LNCAP (cell line): Measurements from ENCODE around the gene SEPTIN6.

Experiments
- CTCF ChIP-seq: fragments of 450-650 bp; IDR thresholded peaks from 2 replicates; pipeline ENCODE4 v1.5.1; 2017; ENCODE audit warnings: mild to moderate bottlenecking

Gene SEPTIN6

GRCh38 chrX:119726900-119727555, 34.1 kb upstream of the SEPTIN6 start:
- no peak for TF ChIP-seq CTCF

GRCh38 chrX:119721926-119722325, 29.0 kb upstream of the SEPTIN6 start:
- TF ChIP-seq CTCF: no peak

GRCh38 chrX:119721487-119721886, 28.5 kb upstream of the SEPTIN6 start:
- no peak for TF ChIP-seq CTCF

GRCh38 chrX:119709630-119710029, 16.7 kb upstream of the SEPTIN6 start:
- no peak for TF ChIP-seq CTCF

- TF ChIP-seq CTCF: no peak
These were observed 16.0 kb upstream of the SEPTIN6 start for GRCh38 chrX:119708936-119709335.

- TF ChIP-seq CTCF: no peak
These were observed 13.6 kb upstream of the SEPTIN6 start for GRCh38 chrX:119706616-119707015.

GRCh38 chrX:119698845-119699244, 5.9 kb upstream of the SEPTIN6 start:
- TF ChIP-seq CTCF: peak; percentile 44; the same call in 1 of the 2 replicates
